H54 (cell line): ENCODE results near the gene PARVA.

Experiments
- DNase-seq: peaks from one replicate; pipeline ENCODE4 v3.0.0; 2011; ENCODE audit warnings: low spot score, mixed read lengths; ENCODE audit not compliant: insufficient read length
- FAIRE-seq: peaks from 3 replicates; lab custom pipeline; 2011; peaks lifted over from hg19 to GRCh38; lab: Jason Lieb, UNC
- POLR2A ChIP-seq: IDR thresholded peaks from 2 replicates; pipeline ENCODE4 v1.6.1; 2011; ENCODE audit warnings: low read depth, mild to moderate bottlenecking, low read length

Gene PARVA

GRCh38 chr11:12542186-12542935 lies 165.0 kb downstream of the PARVA start:
- TF ChIP-seq POLR2A, result no peak
- DNase-seq (no peak), FAIRE-seq (no peak)

- peak; percentile 25 for DNase-seq
- no peak for FAIRE-seq
- TF ChIP-seq POLR2A, result no peak
These were observed 166.4 kb downstream of the PARVA start for GRCh38 chr11:12543596-12544415.

GRCh38 chr11:12544986-12545775 lies 167.8 kb downstream of the PARVA start:
- TF ChIP-seq POLR2A, result no peak
- FAIRE-seq (no peak), DNase-seq (no peak)

- DNase-seq, result no peak
- FAIRE-seq, result no peak
- TF ChIP-seq POLR2A, result no peak
These were observed 168.8 kb downstream of the PARVA start for GRCh38 chr11:12546122-12546521.

GRCh38 chr11:12546660-12547059 lies 169.3 kb downstream of the PARVA start:
- FAIRE-seq (no peak), DNase-seq (no peak)
- TF ChIP-seq POLR2A, result no peak

GRCh38 chr11:12547953-12548650 lies 170.7 kb downstream of the PARVA start:
- DNase-seq (no peak), FAIRE-seq (no peak)
- no peak for TF ChIP-seq POLR2A

DNA sequence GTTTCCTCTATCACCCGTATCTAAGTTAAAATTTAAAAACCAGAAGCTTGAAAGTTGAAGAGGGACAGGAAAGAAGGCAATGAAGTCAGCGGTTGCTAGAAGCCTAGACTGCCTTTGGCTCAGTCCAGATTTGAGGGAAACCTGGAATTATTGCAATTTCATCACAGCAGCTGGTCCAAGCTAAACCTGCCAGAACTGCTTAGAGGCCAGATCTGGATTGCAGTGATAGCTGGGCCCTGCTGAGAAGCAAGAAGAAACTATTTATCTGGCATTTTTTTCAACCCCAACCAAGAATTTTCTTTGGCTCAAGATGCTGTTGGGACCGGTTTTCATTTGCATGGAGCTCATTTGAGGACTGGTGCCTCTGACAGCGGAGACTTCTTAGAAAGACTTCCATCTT lies 175.3 kb downstream of the PARVA start:
- no peak for DNase-seq
- no peak for TF ChIP-seq POLR2A
- FAIRE-seq, result no peak

GRCh38 chr11:12554122-12554521 lies 176.8 kb downstream of the PARVA start:
- TF ChIP-seq POLR2A, result no peak
- DNase-seq, result no peak
- no peak for FAIRE-seq

GRCh38 chr11:12556155-12556554 lies 178.8 kb downstream of the PARVA start:
- TF ChIP-seq POLR2A, result no peak
- no peak for DNase-seq
- FAIRE-seq, result no peak

DNA sequence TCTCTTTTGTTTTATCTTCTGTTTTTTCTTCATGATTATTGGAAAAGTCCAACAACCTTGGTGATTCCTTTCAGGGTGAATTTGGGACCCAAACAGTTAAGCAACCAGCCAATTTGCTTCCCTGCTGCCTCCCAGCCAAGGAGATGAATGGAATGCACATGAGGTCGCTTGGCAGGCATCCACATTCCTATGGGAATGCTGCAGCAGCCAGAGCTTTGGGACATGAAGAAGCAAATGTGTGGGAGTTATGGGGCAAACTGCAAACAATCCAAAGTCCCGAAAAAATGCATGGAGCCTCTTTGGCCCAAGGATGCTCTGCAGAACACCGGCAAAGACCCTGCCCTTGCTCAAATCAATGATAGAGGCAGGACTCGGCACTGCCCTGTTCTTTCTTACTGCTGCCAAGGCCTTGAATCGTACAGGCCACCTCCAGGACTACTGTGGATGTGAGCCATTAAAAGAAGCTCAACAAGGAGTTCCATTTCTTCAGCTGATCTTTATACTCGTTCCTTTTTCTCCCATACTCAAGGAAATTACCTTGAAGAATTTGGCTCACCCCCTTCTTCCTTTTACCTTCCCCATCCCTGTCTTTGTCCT lies 179.5 kb downstream of the PARVA start:
- FAIRE-seq (peak; percentile 95), DNase-seq (peak; percentile 71)
- TF ChIP-seq POLR2A, result no peak

DNA sequence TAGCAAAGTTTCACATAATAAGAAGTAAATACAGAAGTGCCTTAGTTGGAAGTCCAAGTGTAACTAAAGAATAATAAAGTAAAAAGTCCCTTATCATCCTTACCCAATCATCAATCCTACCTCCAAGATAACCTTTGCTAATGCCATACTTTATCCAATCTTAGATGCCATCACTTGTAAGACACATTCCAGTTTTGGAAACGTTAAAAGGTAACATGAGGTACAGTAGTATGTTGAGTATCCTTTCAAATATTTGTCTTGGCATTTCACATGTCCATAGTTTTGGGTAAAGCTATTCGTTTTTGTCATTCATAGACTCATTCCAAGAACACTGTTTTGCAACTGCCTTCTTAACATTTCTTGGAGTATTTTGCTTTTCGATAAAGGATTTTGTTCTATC lies 181.6 kb downstream of the PARVA start:
- DNase-seq, result no peak
- no peak for FAIRE-seq
- TF ChIP-seq POLR2A, result no peak

DNA sequence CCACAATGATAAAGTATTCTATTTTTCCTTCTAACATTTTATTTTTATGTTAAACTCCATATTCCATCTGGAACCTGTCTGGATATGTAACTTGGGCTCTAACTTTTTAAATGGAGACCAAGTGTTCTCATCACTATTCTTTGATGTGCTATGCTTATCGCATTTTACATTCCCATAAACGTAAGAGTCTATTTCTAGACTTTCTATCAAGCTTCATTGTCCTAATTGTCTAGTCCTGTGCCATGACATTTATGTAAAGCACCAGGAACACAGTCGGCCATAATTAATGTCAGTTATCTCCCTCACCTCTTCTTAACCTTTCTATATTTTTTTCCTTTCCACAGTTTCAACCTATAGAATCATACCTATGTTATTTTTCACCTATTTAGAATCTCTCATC lies 183.0 kb downstream of the PARVA start:
- TF ChIP-seq POLR2A, result no peak
- DNase-seq, result no peak
- no peak for FAIRE-seq

DNA sequence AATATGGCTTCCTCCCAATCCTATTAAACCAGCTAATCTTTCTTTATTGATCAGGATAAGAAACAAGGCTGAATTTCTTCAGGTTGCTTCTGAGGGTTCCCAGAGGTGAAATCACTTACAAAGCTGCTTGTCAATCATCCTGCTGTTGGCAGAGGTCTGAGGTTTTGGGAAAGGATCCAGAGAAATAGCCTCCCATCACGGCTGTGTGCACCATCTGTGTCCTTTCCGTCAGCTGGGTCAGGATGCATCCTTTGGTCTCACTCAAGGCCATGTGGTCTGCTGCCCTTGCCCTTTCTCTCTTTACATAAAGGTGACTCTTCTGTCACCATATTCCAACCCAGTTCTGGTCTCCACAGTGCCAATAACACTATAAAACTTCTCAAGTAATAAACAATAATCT lies 183.5 kb downstream of the PARVA start:
- no peak for TF ChIP-seq POLR2A
- no peak for DNase-seq
- no peak for FAIRE-seq
